ENCODE measurements around the gene VAC14. TPM values are rescaled to one million over a fixed set of nuclear protein-coding genes. Genes with fewer than 3 reads are reported as not detected.

VAC14 gene
- polyA plus RNA-seq, 2 of the 4 experiments (the other 2 are of a cell fraction) = 25.3 to 27.0 TPM

- TF ChIP-seq BCL3 (IDR thresholded peaks at IDR 0.05) (no peak), JUNB (IDR thresholded peaks at IDR 0.05) (no peak), CHD2 (IDR thresholded peaks at IDR 0.05; ENCODE audit: low read length, partially characterized antibody) (no peak), NFE2L2 (conservative IDR thresholded peaks at IDR 0.05; ENCODE audit: low read length) (no peak)
These were observed 4.7 kb downstream of the VAC14 start (continued) for GRCh38 chr16:70796301-70796700.

- CTCF ChIA-PET = interaction anchor here (1.0 kb wide), 1 partner anchor 617 kb away, joined by 3 read pairs; no protein-coding TSS in a partner anchor
These were observed 5.6 kb downstream of the VAC14 start for GRCh38 chr16:70795296-70795912.

GRCh38 chr16:70793851-70794502 lies 7.0 kb downstream of the VAC14 start:
- 90% methylated on average over 8 of the region's 8 CpGs for WGBS (ENCODE audit: missing lambda C conversion rate)
- no peak overlapping the region for H3K4me2 ChIP-seq
- no peak for DNase-seq (ENCODE audit: low read depth in 1 of 2, low spot score in 1 of 2)
- H3K9me3 ChIP-seq = no peaks in the 10 kb centered on the region
- CTCF ChIA-PET = no interaction called here
- ATAC-seq = no peak
- H3K27ac ChIP-seq = no peak overlapping the region
- H3K4me3 ChIP-seq = no peak overlapping the region
- no peak for FAIRE-seq
- TF ChIP-seq HOXB13 (CRISPR knock-in tag; IDR thresholded peaks at IDR 0.05; ENCODE audit: low read depth) (no peak), EHMT2 (IDR thresholded peaks at IDR 0.05; ENCODE audit: low read depth) (no peak), BCL3 (IDR thresholded peaks at IDR 0.05) (no peak), MYC (IDR thresholded peaks at IDR 0.05; ENCODE audit: borderline replicate concordance, low read length) (no peak), HEYL (CRISPR knock-in tag; IDR thresholded peaks at IDR 0.05) (no peak), REST (IDR thresholded peaks at IDR 0.05) (no peak), TFCP2L1 (CRISPR knock-in tag; IDR thresholded peaks at IDR 0.05) (no peak), FOXS1 (CRISPR knock-in tag; IDR thresholded peaks at IDR 0.05) (no peak), HDAC2 (IDR thresholded peaks at IDR 0.05) (no peak), POLR2AphosphoS2 (conservative IDR thresholded peaks at IDR 0.05; ENCODE audit: low read length) (no peak)
- H3K4me1 ChIP-seq = no peaks in the 10 kb centered on the region; the same call in 2 of the 3 replicates
- POLR2A ChIA-PET = no interaction called here

More at GRCh38 chr16:70795296-70795912, 5.6 kb downstream of the VAC14 start:
- no peak for DNase-seq (ENCODE audit: low read depth in 1 of 2, low spot score in 1 of 2)
- no peaks in the 10 kb centered on the region for H3K9me3 ChIP-seq
- peaks cover 10% of the 10 kb centered on the region; the same call in 2 of the 3 replicates for H3K4me1 ChIP-seq
- no peak overlapping the region for H3K4me3 ChIP-seq
- no peak for FAIRE-seq
- ATAC-seq = no peak
- no peak overlapping the region for H3K27ac ChIP-seq
- WGBS (ENCODE audit: missing lambda C conversion rate) = 90% methylated on average over 12 of the region's 12 CpGs
- POLR2A ChIA-PET = no interaction called here
- no peak for TF ChIP-seq NFE2L2 (conservative IDR thresholded peaks at IDR 0.05; ENCODE audit: low read length)
- TF ChIP-seq FOSB (CRISPR knock-in tag; IDR thresholded peaks at IDR 0.05) = no peak
- TF ChIP-seq CTCF (IDR thresholded peaks at IDR 0.05) = no peak
- no peak for TF ChIP-seq RAD21 (conservative IDR thresholded peaks at IDR 0.05 in 1 of 2, IDR thresholded peaks at IDR 0.05 in 1 of 2)
- TF ChIP-seq ZC3H11A (IDR thresholded peaks at IDR 0.05) = no peak
- TF ChIP-seq BHLHE40 (IDR thresholded peaks at IDR 0.05; ENCODE audit: low read depth, low read length) = no peak
- TF ChIP-seq ESRRA (IDR thresholded peaks at IDR 0.05; ENCODE audit: borderline replicate concordance, low read length) = no peak
- no peak for TF ChIP-seq JUNB (IDR thresholded peaks at IDR 0.05)
- no peak overlapping the region for H3K4me2 ChIP-seq

All from A549 (cell line).